Pericardium fibroblast (primary cell): ENCODE measurements around the gene WBP4. TPM values are rescaled to one million over a fixed set of nuclear protein-coding genes. Genes with fewer than 3 reads are reported as not detected.

Source experiments
- total RNA-seq: library from RNA; depleted of rRNA; stranded (reverse); fragments of >200 nt; gene quantifications from 2 replicates; pipeline ENCODE4 v1.2.3, GENCODE V29; 2015

Gene WBP4, protein sequence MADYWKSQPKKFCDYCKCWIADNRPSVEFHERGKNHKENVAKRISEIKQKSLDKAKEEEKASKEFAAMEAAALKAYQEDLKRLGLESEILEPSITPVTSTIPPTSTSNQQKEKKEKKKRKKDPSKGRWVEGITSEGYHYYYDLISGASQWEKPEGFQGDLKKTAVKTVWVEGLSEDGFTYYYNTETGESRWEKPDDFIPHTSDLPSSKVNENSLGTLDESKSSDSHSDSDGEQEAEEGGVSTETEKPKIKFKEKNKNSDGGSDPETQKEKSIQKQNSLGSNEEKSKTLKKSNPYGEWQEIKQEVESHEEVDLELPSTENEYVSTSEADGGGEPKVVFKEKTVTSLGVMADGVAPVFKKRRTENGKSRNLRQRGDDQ
- total RNA-seq: 7.1 and 7.7 TPM in 2 replicates

DNA sequence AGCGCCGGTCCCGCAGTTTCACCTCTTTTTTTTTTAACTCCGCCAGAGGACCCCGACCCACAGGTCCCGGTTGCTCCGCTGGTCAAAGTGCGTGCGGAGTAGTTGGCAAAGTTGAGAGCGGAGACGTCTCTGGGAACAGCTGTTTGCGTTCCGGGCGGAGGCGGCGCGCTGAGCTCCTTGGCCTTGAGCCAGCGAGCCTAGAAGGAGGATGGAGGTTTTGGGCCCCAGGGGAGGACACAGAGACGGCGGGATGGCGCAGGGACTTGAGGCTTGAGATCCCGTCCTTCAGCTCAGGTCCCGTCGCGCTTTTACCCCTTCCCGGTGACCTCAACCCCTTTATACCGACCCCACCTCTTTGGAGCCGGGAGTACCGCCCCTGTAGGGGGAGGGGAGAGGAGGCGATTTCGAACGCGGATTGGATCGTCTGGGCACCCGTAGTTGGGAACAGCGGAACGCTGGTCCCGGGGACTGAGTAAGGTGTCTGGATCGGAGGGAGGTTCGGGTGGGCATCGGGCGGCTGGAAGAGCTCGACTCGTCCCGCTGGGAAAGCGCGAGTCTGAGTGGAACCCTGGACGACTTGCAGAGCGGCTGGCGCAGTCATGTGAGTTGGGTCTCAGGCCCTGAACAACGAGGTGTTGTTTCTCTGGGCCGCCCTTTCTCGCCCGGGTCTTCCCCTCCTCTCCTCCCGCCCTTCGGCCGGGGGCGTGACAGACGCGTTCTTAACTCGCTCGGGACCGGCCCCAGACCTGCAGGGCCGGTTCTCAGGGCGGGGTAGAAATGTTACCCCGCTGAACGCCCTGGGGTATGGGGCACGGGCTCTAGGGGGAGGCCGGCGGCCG is at the start of gene WBP4:
TSS of gene WBP4 (plus strand) at position 435 of the 839 bp plus-strand sequence. CDS start at position 600, 165 bp downstream.

GRCh38 chr13:41019011-41019487 is 42.3 kb upstream of the WBP4 start, which contains the start of gene ELF1:
TSS of gene ELF1 (minus strand) at chr13:41019316. CDS start at chr13:40982054, 37,262 bp downstream.

GRCh38 chr13:41132512-41133152 is 71.3 kb downstream of the WBP4 start, which contains the start of gene KBTBD6:
TSS of gene KBTBD6 (minus strand) at chr13:41132802. CDS start at chr13:41132511, 291 bp downstream.

Other genes with a start within 250 kb of the WBP4 start
- 28.6 and 40.8 TPM in 2 replicates for gene ELF1, start 42.2 kb upstream of the WBP4 start, total RNA-seq
- 5.4 and 6.2 TPM in 2 replicates for gene KBTBD6, start 71.3 kb downstream of the WBP4 start, total RNA-seq
- gene KBTBD7, start 133.1 kb downstream of the WBP4 start, total RNA-seq: 3.2 and 5.8 TPM in 2 replicates
- gene MTRF1, start 202.1 kb downstream of the WBP4 start, total RNA-seq: 3.4 and 6.1 TPM in 2 replicates
- 7.6 TPM in 2 replicates for gene NAA16, start 249.8 kb downstream of the WBP4 start, total RNA-seq